Psoas muscle (tissue), 8 donors: ENCODE measurements around the gene YAE1. TPM values are rescaled to one million over a fixed set of nuclear protein-coding genes. Genes with fewer than 3 reads are reported as not detected.

ENCODE experiments used
- ATAC-seq, 4 donors: fragments of 200-7000 bp; cut with Tn5 transposase; one replicate each; pipeline ENCODE4 v1.9.1; 2020; ENCODE audit warnings: moderate library complexity in 3 of 4, mild to moderate bottlenecking in 2 of 4
- DNase-seq, 2 donors: peaks; one replicate each; pipeline ENCODE4 v3.0.0-alpha.2; 2020
- H3K27ac ChIP-seq: fragments of 200-600 bp; one replicate; pipeline ENCODE4 v1.8.0; 2022
- H3K27me3 ChIP-seq, 3 donors: fragments of 200-600 bp in 1 of 3; one replicate each; pipeline versions ENCODE4 v1.6.1 to v1.8.0; 2013 to 2022; ENCODE audit warnings: low read length in 2 of 3, mild to moderate bottlenecking in 2 of 3, moderate library complexity in 1 of 3; ENCODE audit not compliant: insufficient read depth in 3 of 3
- H3K36me3 ChIP-seq, 2 donors: fragments of 200-600 bp in 1 of 2; one replicate each; pipeline versions ENCODE4 v1.6.1 to v1.8.0; 2013 to 2022; ENCODE audit warnings: low read depth in 1 of 2, mild to moderate bottlenecking in 1 of 2, moderate library complexity in 1 of 2; ENCODE audit not compliant: insufficient read depth in 1 of 2
- H3K4me1 ChIP-seq: fragments of 200-600 bp; one replicate; pipeline ENCODE4 v1.8.0; 2022
- H3K4me3 ChIP-seq: fragments of 200-600 bp; one replicate; pipeline ENCODE4 v1.8.0; 2022; ENCODE audit warnings: mild to moderate bottlenecking
- H3K9me3 ChIP-seq: fragments of 200-600 bp; one replicate; pipeline ENCODE4 v1.8.0; 2022
- WGBS, 3 donors: extraction: QIAGEN DNeasy Blood & Tissue Kit; methylation state at CpG; one replicate each; pipeline versions ENCODE4 v1.1.6 to v1.1.7; 2013; 5-methylcytosine and 5-hydroxymethylcytosine counted together
- intact Hi-C, 2 donors: fragments of 100-400 bp; cut with DNase I; formaldehyde crosslinking; loops; one replicate each; pipeline versions ENCODE4 v1.11.0 to v1.14.2; 2022
- polyA plus RNA-seq, 3 donors: library from polyadenylated mRNA; stranded (reverse); fragments of 200-250 nt; gene quantifications; one replicate each; pipeline ENCODE4 v1.2.3, GENCODE V29; 2013
- total RNA-seq, 4 donors: library from RNA; stranded (reverse); fragmentation: NEBNext Ultra II Directional in 2 of 4; extraction: Animal tissue kit (Norgen Biotek cat#: 25700) in 2 of 4; gene quantifications; one replicate each; pipeline versions ENCODE4 v1.2.1 to v1.2.4, GENCODE V29; 2021 to 2023
- TF ChIP-seq, protein P1 (sequence below): fragments of 200-600 bp; IDR thresholded peaks from one replicate; pipeline ENCODE4 v1.8.0; 2022; ENCODE audit warnings: antibody characterized with exemption
- donor health status: healthy with polysubstance abuse.
- donor health status: DM: no; HTN: no; CAD: no; lungs with moderate emphysema.
- donor health status: Bipolar disorder and iron deficiency.
- donor health status: healthy.
- donor health status: DM: yes; HTN: yes; CAD: no.
- donor health status: DM: no; HTN: no; CAD: no.
- donor health status: DM: no; HTN: no; CAD: no.
- donor health status: DM: yes; HTN: yes; CAD: no.

The YAE1 gene
- total and polyA plus RNA-seq, 7 donors: 7.6 to 20.9 (median 15.1) TPM

GRCh38 chr7:39609935-39610263 is 43.7 kb downstream of the YAE1 start:
- intact Hi-C loops: no loop called here
- H3K9me3 ChIP-seq: no peaks in the 10 kb centered on the region
- TF ChIP-seq, protein P1, sequence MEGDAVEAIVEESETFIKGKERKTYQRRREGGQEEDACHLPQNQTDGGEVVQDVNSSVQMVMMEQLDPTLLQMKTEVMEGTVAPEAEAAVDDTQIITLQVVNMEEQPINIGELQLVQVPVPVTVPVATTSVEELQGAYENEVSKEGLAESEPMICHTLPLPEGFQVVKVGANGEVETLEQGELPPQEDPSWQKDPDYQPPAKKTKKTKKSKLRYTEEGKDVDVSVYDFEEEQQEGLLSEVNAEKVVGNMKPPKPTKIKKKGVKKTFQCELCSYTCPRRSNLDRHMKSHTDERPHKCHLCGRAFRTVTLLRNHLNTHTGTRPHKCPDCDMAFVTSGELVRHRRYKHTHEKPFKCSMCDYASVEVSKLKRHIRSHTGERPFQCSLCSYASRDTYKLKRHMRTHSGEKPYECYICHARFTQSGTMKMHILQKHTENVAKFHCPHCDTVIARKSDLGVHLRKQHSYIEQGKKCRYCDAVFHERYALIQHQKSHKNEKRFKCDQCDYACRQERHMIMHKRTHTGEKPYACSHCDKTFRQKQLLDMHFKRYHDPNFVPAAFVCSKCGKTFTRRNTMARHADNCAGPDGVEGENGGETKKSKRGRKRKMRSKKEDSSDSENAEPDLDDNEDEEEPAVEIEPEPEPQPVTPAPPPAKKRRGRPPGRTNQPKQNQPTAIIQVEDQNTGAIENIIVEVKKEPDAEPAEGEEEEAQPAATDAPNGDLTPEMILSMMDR: no peak
- DNase-seq (no peak), ATAC-seq (peak in 1 of 4 donors; percentile 16)
- H3K27me3 ChIP-seq: peaks cover 0 to 16% (median 4%) of the 10 kb centered on the region in 3 donors
- H3K27ac ChIP-seq: peak overlapping the region; percentile 61
- 67 to 76% (median 72%) methylated on average over 5 of the region's 5 CpGs for WGBS, 3 donors
- H3K36me3 ChIP-seq: no peaks in the 10 kb centered on the region
- H3K4me3 ChIP-seq: peak overlapping the region; percentile 54
- no peaks in the 10 kb centered on the region for H3K4me1 ChIP-seq

DNA sequence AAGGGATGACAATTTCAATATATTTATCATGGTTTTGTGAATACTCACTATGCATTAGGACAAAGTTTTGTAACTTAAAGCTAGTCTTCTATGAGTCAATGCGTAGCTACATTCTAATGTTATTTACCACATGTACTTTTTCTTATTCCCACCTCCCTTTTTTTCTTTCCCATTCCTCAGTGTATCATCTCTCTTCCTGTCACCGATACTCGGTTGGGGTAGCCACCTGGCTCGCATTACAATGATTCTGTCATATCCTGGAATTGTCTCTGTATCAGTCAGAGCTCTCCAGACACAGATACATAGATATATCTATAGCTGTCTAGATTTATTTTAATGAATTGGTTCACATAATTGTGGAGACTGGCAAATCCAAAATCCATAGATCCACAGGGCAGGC is 47.4 kb downstream of the YAE1 start:
- H3K4me1 ChIP-seq: no peaks in the 10 kb centered on the region
- H3K4me3 ChIP-seq: no peak overlapping the region
- DNase-seq: no peak
- no peaks in the 10 kb centered on the region for H3K36me3 ChIP-seq
- no peak for ATAC-seq
- intact Hi-C loops: no loop called here
- 66 to 71% (median 66%) methylated on average over 4 of the region's 4 CpGs for WGBS, 3 donors
- TF ChIP-seq, protein P1: no peak
- no peak overlapping the region for H3K27ac ChIP-seq
- H3K9me3 ChIP-seq: no peaks in the 10 kb centered on the region
- H3K27me3 ChIP-seq: peaks cover 0 to 10% (median 4%) of the 10 kb centered on the region in 3 donors

- TF ChIP-seq, protein P1: no peak
These were observed 48.1 kb downstream of the YAE1 start for GRCh38 chr7:39614299-39614698.

GRCh38 chr7:39615350-39615975 is 49.3 kb downstream of the YAE1 start:
- Histone ChIP-seq H3K36me3 (no peaks in the 10 kb centered on the region), H3K27me3 (peaks cover 0 to 3% (median 2%) of the 10 kb centered on the region in 3 donors), H3K9me3 (no peaks in the 10 kb centered on the region), H3K4me3 (no peak overlapping the region), H3K4me1 (no peaks in the 10 kb centered on the region), H3K27ac (no peak overlapping the region)
- intact Hi-C loops: no loop called here
- TF ChIP-seq, protein P1: no peak
- 79 to 90% (median 84%) methylated on average over 1 of the region's 1 CpG for WGBS, 3 donors
- no peak for DNase-seq
- ATAC-seq: no peak

More at GRCh38 chr7:39614299-39614698, 48.1 kb downstream of the YAE1 start:
- no peaks in the 10 kb centered on the region for H3K4me1 ChIP-seq
- H3K4me3 ChIP-seq: no peak overlapping the region
- peaks cover 0 to 10% (median 4%) of the 10 kb centered on the region in 3 donors for H3K27me3 ChIP-seq
- DNase-seq: no peak
- intact Hi-C loops: no loop called here
- H3K36me3 ChIP-seq: no peaks in the 10 kb centered on the region
- WGBS, 3 donors: 88 to 93% (median 89%) methylated on average over 2 of the region's 2 CpGs
- ATAC-seq: no peak
- no peaks in the 10 kb centered on the region for H3K9me3 ChIP-seq
- H3K27ac ChIP-seq: no peak overlapping the region

DNA sequence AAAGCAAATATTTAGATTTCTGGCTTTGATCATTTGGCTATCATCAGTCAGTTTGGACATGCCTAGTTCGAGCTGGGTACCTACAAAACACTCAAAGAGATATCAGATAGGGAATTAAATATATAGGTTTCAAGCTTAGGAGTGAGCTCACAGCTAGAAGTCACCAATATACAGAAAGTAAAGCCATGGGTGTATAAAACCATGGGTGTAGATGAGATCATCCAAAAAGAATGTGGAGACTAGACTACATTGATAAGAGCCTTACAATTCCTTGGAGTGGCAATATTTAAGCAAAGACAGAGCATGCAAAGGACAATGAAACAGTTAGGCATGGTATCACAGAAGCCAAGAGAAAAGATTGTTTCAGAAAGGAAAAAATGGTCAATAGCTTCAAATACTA is 49.9 kb downstream of the YAE1 start:
- Histone ChIP-seq H3K36me3 (no peaks in the 10 kb centered on the region), H3K4me1 (no peaks in the 10 kb centered on the region), H3K9me3 (no peaks in the 10 kb centered on the region), H3K4me3 (no peak overlapping the region), H3K27me3 (peaks cover 0 to 3% (median 2%) of the 10 kb centered on the region in 3 donors), H3K27ac (no peak overlapping the region)
- DNase-seq (no peak), ATAC-seq (no peak)
- 62 to 76% (median 63%) methylated on average over 1 of the region's 1 CpG for WGBS, 3 donors
- TF ChIP-seq, protein P1: no peak
- intact Hi-C loops: no loop called here
